Gastroesophageal sphincter (tissue), 3 donors: ENCODE measurements around the gene SPATS2L.

Source experiments
- EP300 ChIP-seq: sonication (generic); formaldehyde crosslinking; IDR thresholded peaks from one replicate; pipeline ENCODE4 v1.6.1; 2017; ENCODE audit warnings: antibody characterized with exemption, mild to moderate bottlenecking
- POLR2A ChIP-seq, 2 donors: fragments of 450-650 bp; IDR thresholded peaks; one replicate each; pipeline ENCODE4 v1.6.1; 2017; ENCODE audit warnings: antibody characterized with exemption in 2 of 2, mild to moderate bottlenecking in 2 of 2, moderate library complexity in 1 of 2
- POLR2AphosphoS5 ChIP-seq: sonication (generic); formaldehyde crosslinking; IDR thresholded peaks from one replicate; pipeline ENCODE4 v1.6.1; 2017; ENCODE audit warnings: antibody characterized with exemption
- TF ChIP-seq, protein P1 (sequence below), 4 experiments: fragments of 200-600 bp in 2 of 4; fragments of 450-650 bp in 2 of 4; sonication (generic) in 1 of 4; IDR thresholded peaks; one replicate each; pipeline ENCODE4 v1.5.1; 2017 to 2019; ENCODE audit warnings: antibody characterized with exemption in 4 of 4, mild to moderate bottlenecking in 2 of 4, moderate library complexity in 2 of 4

DNA sequence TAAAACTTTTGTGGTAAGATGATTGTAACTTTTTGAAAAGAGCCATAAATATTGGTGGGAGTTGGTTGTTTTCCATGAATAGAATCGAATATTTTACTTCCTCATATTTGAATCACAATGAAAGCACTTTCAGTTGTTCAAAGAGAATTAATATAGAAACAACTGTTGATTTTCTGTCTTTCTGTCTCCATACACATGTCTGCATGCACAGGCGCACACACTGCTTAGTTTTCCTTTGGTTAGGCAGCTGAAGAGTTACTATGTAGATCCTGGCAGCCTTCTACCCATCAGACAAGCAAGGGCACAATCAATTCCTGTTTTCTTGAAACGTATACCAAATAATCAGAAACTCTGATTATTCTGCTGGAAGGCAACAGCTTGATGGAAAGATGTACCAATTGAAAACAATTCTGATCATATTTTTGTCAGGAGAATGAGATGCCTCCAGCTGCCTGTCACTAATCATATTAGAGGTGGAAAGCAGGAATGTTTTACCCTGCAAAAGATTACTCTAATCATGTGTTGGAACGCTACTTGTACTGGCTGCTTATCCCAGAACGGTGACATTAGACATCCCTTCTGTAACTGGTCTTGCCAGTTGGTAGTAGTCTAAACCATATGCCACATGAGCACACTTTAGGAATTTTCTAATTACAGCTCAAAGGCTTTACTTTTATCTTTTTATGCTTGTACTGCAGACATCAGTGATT, 24.0 kb downstream of the SPATS2L start:
- TF ChIP-seq, protein P1, sequence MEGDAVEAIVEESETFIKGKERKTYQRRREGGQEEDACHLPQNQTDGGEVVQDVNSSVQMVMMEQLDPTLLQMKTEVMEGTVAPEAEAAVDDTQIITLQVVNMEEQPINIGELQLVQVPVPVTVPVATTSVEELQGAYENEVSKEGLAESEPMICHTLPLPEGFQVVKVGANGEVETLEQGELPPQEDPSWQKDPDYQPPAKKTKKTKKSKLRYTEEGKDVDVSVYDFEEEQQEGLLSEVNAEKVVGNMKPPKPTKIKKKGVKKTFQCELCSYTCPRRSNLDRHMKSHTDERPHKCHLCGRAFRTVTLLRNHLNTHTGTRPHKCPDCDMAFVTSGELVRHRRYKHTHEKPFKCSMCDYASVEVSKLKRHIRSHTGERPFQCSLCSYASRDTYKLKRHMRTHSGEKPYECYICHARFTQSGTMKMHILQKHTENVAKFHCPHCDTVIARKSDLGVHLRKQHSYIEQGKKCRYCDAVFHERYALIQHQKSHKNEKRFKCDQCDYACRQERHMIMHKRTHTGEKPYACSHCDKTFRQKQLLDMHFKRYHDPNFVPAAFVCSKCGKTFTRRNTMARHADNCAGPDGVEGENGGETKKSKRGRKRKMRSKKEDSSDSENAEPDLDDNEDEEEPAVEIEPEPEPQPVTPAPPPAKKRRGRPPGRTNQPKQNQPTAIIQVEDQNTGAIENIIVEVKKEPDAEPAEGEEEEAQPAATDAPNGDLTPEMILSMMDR (IDR thresholded peaks at IDR 0.05) = no peak
- no peak for TF ChIP-seq POLR2AphosphoS5
- no peak for TF ChIP-seq POLR2A (IDR thresholded peaks at IDR 0.05)
- TF ChIP-seq EP300 = no peak
